Upper lobe of right lung (tissue), 1 donor: Measurements from ENCODE around the gene ORC4. TPM values are rescaled to one million over a fixed set of nuclear protein-coding genes. Genes with fewer than 3 reads are reported as not detected.

Source experiments
- ATAC-seq: fragments of 200-7000 bp; cut with Tn5 transposase; one replicate; pipeline ENCODE4 v1.9.1; 2020; ENCODE audit warnings: mild to moderate bottlenecking, moderate library complexity
- DNase-seq: peaks from one replicate; pipeline ENCODE4 v3.0.0-alpha.2; 2020
- H3K27ac ChIP-seq: fragments of 200-600 bp; one replicate; pipeline ENCODE4 v1.8.0; 2022
- H3K27me3 ChIP-seq: fragments of 200-600 bp; one replicate; pipeline ENCODE4 v1.8.0; 2022; ENCODE audit warnings: mild to moderate bottlenecking
- H3K36me3 ChIP-seq: fragments of 200-600 bp; one replicate; pipeline ENCODE4 v1.8.0; 2022
- H3K4me1 ChIP-seq: fragments of 200-600 bp; one replicate; pipeline ENCODE4 v1.8.0; 2022
- H3K4me3 ChIP-seq: fragments of 200-600 bp; one replicate; pipeline ENCODE4 v1.8.0; 2022; ENCODE audit warnings: mild to moderate bottlenecking
- H3K9me3 ChIP-seq: fragments of 200-600 bp; one replicate; pipeline ENCODE4 v1.8.0; 2022
- intact Hi-C: fragments of 100-400 bp; cut with DNase I; formaldehyde crosslinking; loops from one replicate; pipeline ENCODE4 v1.11.0; 2022
- total RNA-seq: library from RNA; stranded (reverse); fragmentation: NEBNext Ultra II Directional; extraction: Animal tissue kit (Norgen Biotek cat#: 25700); gene quantifications from one replicate; pipeline ENCODE4 v1.2.1, GENCODE V29; 2021
- TF ChIP-seq, protein P1 (sequence below): fragments of 200-600 bp; IDR thresholded peaks from one replicate; pipeline ENCODE4 v1.8.0; 2022; ENCODE audit warnings: antibody characterized with exemption
- donor health status: DM: no; HTN: yes; CAD: no; lungs with severe emphysema.

ORC4 gene
- total RNA-seq, 1 donor from 2014 or later = 38.2 TPM

DNA sequence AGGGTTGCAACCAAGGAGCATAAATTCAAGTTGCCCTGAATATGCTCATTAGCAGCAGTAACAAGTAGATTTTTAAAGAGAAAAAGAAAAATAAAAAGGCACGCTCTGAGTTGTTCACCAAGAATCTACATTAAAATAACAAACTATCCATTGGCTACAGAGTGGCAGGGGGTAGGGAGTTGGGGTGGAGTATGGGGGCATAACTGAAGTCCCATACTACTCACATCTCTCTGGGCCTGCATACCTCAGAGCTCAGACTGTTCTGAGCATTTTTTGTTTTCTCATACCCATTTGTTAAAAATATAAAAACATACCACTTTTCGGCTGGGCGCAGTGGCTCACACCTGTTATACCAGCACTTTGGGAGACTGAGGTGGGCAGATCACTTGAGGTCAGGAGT lies 31.4 kb downstream of the ORC4 start:
- TF ChIP-seq, protein P1, sequence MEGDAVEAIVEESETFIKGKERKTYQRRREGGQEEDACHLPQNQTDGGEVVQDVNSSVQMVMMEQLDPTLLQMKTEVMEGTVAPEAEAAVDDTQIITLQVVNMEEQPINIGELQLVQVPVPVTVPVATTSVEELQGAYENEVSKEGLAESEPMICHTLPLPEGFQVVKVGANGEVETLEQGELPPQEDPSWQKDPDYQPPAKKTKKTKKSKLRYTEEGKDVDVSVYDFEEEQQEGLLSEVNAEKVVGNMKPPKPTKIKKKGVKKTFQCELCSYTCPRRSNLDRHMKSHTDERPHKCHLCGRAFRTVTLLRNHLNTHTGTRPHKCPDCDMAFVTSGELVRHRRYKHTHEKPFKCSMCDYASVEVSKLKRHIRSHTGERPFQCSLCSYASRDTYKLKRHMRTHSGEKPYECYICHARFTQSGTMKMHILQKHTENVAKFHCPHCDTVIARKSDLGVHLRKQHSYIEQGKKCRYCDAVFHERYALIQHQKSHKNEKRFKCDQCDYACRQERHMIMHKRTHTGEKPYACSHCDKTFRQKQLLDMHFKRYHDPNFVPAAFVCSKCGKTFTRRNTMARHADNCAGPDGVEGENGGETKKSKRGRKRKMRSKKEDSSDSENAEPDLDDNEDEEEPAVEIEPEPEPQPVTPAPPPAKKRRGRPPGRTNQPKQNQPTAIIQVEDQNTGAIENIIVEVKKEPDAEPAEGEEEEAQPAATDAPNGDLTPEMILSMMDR = no peak
- H3K9me3 ChIP-seq = no peaks in the 10 kb centered on the region
- H3K36me3 ChIP-seq = no peaks in the 10 kb centered on the region
- no peaks in the 10 kb centered on the region for H3K4me1 ChIP-seq
- intact Hi-C loops = no loop called here
- H3K27me3 ChIP-seq = no peaks in the 10 kb centered on the region
- ATAC-seq (no peak), DNase-seq (no peak)
- H3K4me3 ChIP-seq = no peak overlapping the region
- H3K27ac ChIP-seq = no peak overlapping the region

DNA sequence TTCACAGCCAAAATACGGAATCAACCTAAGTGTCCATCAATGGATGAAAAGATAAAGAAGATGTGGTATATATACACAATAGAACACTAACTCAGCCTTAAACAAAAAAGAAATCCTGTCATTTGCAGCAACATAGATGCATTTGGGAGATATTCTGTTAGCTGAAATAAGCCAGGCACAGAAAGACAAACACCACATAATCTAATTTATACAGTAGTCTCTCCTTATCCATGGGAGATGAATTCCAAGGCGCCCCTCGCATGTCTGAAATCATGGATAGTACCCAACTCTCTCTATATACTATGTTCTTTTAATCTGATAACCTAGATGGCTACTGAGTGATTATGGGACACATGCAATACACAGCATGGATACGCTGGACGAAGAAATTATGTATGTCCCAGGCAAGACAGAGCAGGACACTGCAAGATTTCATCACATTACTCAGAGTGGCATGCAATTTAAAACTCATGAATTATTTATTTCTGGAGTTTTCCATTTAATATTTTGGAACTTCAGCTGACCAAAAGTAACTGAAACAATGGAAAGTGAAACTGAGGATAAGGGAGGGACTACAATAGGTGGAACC lies 39.5 kb downstream of the ORC4 start:
- intact Hi-C loops = no loop called here
- ATAC-seq (no peak), DNase-seq (no peak)
- Histone ChIP-seq H3K4me3 (no peak overlapping the region), H3K36me3 (no peaks in the 10 kb centered on the region), H3K27me3 (no peaks in the 10 kb centered on the region), H3K4me1 (no peaks in the 10 kb centered on the region), H3K9me3 (no peaks in the 10 kb centered on the region), H3K27ac (no peak overlapping the region)
- TF ChIP-seq, protein P1 = no peak

DNA sequence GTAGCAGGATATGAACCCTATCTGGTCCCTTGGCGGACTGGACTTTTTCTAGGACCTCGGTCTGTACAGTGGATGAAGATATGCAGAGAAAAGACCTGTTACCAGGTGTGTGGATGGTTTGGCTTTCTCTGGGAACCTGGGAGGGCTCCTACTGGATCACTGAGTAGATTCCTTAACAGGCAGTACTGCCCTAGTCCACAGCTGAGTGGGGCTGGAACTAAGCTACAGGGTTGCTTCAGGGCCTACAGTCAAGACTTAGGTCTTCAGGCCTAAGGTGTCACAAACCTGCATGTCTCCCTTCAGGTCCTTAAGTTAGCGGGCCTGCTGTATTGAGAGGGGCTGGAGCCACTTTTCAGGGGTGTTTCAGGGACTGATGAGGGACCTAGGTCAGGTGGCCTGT lies 42.9 kb downstream of the ORC4 start:
- intact Hi-C loops = no loop called here
- H3K9me3 ChIP-seq = no peaks in the 10 kb centered on the region
- H3K36me3 ChIP-seq = peaks cover 7% of the 10 kb centered on the region
- DNase-seq (no peak), ATAC-seq (no peak)
- H3K27me3 ChIP-seq = no peaks in the 10 kb centered on the region
- no peak overlapping the region for H3K27ac ChIP-seq
- H3K4me3 ChIP-seq = no peak overlapping the region
- H3K4me1 ChIP-seq = no peaks in the 10 kb centered on the region
- TF ChIP-seq, protein P1 = no peak

DNA sequence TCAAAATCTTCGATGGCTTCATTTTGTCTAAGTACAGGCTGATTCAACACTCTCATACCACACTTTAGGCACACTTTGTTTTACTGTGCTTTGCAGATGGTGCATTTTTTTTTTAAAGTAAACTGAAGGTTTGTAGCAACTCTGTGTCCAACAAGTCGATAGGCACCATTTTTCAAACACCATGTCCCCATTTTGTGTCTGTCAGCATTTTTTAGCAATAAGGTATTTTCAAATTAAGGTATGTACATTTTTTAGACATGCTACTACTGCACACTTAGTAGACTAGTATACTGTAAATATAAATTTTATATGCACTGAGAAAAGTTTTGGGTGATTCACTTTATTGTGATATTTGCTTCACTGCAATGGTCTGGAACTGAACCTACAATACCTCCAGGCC lies 44.4 kb downstream of the ORC4 start:
- no peak overlapping the region for H3K4me3 ChIP-seq
- H3K27ac ChIP-seq = no peak overlapping the region
- TF ChIP-seq, protein P1 = no peak
- no peaks in the 10 kb centered on the region for H3K27me3 ChIP-seq
- intact Hi-C loops = no loop called here
- ATAC-seq (no peak), DNase-seq (no peak)
- H3K36me3 ChIP-seq = peaks cover 10% of the 10 kb centered on the region
- no peaks in the 10 kb centered on the region for H3K4me1 ChIP-seq
- H3K9me3 ChIP-seq = no peaks in the 10 kb centered on the region

DNA sequence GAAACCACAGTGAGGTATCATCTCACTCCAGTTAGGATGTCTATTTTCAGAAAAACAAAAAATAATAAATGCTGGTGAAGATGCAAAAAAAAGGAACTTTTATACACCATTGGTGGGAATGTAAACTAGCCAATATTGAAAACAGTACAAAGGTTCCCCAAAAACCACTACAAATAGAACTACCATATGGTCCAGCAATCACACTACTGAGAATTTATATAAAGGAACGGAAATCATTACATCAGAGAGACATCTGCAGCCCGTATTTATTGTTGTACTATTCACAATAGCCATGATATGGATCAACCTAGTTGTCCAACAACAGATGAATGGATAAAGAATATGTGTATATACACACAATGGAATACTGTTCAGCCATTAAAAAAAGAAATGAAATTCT lies 52.0 kb downstream of the ORC4 start:
- no peak overlapping the region for H3K27ac ChIP-seq
- DNase-seq (no peak), ATAC-seq (no peak)
- intact Hi-C loops = no loop called here
- no peak overlapping the region for H3K4me3 ChIP-seq
- no peaks in the 10 kb centered on the region for H3K27me3 ChIP-seq
- peaks cover 10% of the 10 kb centered on the region for H3K36me3 ChIP-seq
- peaks cover 7% of the 10 kb centered on the region for H3K9me3 ChIP-seq
- no peaks in the 10 kb centered on the region for H3K4me1 ChIP-seq
- TF ChIP-seq, protein P1 = no peak

DNA sequence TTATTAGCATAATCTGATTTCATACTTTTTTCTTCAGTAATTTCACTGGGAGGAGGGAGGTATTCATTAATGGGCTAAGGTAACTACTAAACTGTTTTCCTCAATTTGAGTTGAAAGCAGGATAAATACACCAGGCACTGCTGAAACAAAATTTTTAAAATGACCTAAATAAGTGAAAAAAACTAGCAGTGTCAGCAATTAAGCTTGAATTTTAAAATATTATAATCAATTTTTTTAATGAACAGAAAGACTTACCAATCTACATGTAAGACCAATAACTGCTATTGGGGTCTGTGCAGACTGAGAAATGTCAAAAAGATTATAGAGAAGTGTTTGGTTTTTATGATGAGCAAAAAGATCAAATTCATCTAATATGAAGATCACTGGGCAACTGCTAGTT lies 68.4 kb downstream of the ORC4 start:
- Histone ChIP-seq H3K27me3 (no peaks in the 10 kb centered on the region), H3K9me3 (no peaks in the 10 kb centered on the region), H3K36me3 (peaks cover 49% of the 10 kb centered on the region), H3K4me3 (no peak overlapping the region), H3K4me1 (no peaks in the 10 kb centered on the region), H3K27ac (no peak overlapping the region)
- TF ChIP-seq, protein P1 = no peak
- DNase-seq (no peak), ATAC-seq (no peak)
- intact Hi-C loops = no loop called here
